Stimulated activated CD4-positive, alpha-beta T cell treated with anti-CD3 and anti-CD28 coated beads, Interleukin-12 subunit alpha, Interleukin-12 subunit beta, amount 100 ng/mL, for 4 hours (primary cell): ENCODE results near the gene CNN1.
A peak's percentile ranks its signal among the peaks of the same experiment; 100 is the strongest.

ENCODE experiments used
- DNase-seq: peaks from one replicate; pipeline ENCODE4 v3.0.0-alpha.2; 2020

CNN1 gene

DNA sequence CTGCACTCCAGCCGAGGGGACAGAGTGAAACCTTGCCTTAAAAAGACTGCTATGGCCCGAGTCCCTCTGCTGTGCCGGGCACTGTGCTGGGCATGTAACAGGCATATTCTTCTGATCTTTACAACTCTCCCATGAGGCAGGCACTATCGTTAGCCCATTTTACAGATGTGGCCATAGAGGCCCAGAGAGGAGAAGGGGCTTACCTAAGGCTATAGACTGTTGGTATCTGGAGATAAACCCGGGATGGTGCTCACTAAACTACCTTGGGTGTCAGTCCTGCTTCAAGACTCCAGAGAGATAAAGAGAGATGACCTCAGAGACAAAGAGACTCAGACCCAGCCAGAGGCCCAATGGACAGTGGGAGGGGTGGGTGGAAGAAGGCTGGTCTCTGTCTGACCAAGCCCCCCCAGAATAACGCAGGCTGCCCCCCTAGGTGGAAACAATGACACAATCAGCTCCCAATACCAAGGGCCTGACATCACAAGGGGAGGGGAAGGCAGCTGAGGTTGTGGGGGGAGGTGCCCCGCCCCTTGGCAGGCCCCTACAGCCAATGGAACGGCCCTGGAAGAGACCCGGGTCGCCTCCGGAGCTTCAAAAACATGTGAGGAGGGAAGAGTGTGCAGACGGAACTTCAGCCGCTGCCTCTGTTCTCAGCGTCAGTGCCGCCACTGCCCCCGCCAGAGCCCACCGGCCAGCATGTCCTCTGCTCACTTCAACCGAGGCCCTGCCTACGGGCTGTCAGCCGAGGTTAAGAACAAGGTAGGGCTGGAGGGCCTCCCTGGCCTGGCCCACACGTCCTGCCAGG is at the start of gene CNN1:
TSS of gene CNN1 (plus strand) at position 620 of the 805 bp plus-strand sequence. CDS start at position 697, 77 bp downstream.
- no peak for DNase-seq

DNA sequence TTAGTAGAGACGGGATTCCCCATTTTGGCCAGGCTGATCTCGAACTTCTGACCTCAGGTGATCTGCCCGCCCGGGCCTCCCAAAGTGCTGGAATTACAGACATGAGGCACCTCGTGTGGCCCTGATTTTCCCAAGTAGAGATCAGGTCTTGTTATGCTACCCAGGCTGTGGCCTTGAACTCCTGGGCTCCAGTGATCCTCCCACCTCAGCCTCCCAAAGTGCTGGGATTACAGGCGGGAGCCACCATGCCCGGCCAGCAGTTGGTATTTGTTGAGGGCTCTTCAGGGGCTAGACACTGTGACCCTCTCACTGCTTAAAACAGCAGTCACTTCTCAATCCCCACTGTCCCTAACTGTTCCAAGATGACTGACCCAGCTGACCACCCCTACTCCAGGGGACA is 49.3 kb upstream of the CNN1 start:
- no peak for DNase-seq

DNA sequence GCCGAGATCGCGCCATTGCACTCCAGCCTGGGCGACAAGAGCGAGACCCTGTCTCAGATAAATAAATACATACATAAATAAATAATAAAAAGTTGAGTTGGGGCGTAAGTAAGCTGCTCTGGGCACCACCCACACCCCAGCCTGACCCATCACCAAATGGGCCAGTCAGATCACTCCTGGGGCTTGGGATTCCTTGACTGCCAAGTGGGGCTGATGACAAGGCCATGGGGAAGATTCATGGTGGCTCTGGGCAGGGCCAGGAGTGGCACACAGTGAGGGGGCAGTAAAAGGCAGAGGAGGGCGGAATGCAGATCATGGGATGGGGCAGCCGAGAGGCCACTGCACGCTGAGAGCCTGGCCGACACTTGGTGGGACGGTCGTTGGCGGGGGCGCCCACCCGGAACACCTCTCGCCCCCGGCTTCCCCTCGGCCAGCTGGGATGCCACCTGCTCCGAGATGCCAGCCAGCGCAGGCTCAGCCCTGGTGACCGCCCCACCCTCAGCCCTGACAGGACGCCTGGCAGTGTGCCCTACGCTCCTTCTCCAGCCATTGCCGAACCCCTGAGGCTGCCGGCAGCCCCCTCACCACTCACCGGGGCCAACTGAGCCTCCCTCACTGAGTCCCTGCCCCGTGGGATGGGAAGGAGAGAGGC is 43.9 kb upstream of the CNN1 start:
- DNase-seq = no peak

DNA sequence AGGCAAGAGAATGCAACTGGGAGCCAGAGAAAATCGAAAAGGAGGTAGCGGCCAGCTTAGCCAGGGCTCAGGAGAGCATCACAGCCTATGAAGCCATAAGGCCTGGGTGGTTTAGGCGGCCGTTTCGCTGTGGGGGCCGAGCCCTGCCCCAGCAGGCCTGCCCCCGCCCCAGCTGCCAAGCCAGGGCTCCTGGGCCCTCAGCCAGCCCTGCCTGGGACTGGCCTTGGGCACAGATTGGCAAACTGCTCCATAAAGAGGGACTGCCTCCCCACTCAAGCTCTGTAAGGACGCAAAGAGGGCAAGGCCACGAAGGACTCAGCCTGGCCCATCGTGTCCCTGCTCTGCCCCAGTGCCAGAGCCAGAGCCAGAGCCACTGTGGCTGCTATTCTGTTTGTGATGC is 43.2 kb upstream of the CNN1 start:
- DNase-seq = no peak

DNA sequence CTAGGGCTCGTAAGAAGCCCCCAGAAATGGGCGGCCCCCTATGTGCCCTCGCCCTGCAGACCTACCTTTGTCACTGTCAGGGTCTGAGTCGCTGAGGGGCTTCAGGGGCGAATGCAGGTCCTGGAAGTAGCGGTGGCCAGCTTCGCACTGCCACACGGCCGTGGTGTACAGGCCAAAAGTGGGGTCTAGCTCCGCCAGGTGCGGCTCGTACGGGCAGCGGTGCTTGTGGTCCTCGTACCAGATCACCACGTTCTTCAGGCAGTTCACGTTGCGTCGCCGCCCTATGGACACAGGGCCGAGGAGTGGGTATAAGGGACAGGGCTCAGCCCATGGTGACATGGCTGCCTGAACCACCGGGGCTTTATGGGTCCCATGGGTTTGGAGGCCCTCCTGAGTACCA is 42.8 kb upstream of the CNN1 start:
- DNase-seq = no peak

DNA sequence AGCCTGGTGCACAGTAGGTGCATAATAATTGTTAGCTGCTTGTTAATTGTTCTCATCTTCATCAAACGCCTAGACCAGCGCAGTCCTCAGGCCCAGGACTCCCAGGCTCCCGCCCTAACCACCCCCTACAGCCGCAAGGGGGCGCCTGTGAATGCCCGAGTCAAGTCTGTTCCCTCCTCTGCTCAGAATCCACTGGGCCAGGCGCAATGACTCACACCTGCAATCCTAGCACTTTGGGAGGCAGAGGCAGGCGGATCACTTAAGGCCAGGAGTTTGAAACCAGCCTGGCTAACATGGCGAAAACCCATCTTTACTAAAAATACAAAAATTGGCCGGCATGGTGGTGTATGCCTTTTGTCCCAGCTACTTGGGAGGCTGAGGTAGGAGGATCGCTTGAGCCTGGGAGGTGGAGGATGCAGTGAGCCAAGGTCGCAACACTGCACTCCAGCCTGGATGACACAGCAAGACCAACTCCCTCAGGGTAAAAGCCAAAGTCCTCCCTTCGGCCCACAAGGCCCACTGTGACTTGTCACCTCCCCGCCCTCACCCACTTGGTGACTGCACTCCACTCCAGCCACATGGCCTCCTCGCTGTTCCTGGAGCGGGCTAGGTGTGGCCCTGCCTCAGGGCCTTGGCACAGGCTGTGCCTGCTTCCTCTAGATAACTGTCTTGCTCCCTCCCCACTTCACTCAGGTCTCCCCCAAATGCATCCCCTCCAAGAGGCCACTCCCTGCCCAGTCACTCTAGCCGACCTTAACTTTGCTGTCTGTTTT is 42.1 kb upstream of the CNN1 start:
- DNase-seq = peak; percentile 64

DNA sequence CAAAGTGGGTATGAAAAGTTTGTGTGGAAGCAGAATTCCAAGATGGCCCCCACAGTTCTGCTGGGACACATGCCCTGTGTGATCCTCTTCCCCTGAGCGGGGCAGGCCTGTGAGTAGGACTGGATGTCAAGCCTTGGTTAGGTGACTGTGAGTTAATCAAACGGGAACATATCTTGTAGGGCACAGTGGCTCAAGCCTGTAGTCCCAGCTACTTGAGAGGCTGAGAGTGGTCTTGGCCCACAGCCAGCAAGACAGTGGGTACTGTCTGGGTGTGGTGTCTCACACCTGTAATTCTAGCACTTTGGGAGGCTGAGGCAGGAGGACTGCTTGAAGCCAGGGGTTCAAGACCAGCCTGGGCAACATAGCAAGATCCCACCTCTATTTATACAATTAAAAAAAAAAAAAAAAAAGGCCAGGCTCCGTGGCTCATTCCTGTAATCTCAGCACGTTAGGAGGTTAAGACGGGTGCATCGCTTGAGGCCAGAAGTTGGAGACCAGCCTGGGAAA is 39.4 kb upstream of the CNN1 start:
- DNase-seq = no peak

DNA sequence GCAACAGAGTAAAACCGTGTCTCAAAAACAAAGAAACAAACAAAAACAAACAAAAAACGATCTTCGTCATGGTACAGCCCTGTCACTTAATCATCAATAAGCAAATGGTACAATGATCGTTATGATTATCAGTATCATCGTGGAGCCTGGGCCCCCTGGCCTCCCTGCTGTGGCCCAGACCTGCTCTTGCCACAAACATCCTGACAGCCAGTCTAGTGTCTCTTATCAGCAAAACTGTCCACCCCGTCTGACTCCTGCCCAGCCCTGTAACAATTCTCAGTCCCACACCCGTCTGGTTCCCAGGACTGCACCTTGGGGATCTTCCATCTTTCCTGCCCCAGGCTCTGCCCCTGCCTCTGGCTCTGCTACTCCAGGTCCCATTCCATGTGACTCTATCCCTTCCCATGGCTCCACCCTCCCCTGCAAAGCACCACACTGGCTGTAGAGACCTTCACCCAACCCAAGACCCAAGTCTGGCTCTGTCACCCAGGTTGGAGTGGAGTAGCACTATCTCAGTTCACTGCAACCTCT is 38.7 kb upstream of the CNN1 start:
- DNase-seq = no peak

DNA sequence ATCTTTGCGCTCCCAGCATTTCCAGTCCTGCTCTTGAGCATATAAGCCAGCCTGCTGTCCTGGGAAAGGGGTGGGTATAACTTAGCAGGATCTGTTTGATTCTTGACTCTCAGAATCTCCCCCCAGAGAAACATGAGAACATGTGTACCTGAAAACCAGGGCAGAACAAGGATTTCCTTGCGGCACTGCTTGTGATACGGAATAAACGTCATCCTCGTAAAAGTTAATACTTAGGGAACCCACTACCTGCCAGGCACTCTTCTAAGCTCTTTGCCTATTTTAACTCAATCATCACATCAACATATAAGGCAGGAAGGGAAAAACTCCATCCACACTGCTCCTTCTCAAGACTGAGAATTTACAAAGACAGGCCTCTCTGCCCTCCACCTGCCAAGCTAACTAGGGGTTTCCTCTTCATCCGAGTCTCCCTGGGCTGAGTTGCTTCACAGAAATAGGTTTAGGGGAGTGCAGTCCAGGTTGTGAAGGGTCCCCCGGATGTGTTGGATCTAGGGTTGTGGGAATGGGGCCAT is 34.1 kb upstream of the CNN1 start:
- no peak for DNase-seq

DNA sequence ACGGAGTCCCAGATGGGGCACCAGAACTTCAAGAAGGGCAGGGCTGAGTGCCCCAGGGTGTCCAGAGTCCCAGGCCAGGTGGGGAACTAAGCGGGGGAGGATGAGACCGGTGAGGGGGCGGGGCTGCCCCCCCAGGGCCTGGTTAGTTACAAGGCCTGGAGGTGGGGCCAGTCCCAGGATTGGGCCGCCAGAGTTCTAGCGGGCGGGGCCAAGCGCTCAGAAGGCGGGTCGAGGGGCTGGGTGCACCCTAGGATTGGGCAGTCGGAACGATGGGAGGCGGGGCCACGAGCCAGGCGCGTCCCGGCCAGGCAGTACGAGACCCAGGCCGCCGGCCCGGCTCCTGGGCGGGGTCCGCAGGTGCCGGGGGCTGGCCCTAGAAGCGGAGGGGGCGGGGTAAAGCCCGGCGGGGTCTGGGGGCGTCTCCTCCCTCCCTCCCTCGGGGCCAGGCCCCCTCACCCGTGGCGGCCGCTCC is 33.6 kb upstream of the CNN1 start:
- DNase-seq = peak; percentile 97

DNA sequence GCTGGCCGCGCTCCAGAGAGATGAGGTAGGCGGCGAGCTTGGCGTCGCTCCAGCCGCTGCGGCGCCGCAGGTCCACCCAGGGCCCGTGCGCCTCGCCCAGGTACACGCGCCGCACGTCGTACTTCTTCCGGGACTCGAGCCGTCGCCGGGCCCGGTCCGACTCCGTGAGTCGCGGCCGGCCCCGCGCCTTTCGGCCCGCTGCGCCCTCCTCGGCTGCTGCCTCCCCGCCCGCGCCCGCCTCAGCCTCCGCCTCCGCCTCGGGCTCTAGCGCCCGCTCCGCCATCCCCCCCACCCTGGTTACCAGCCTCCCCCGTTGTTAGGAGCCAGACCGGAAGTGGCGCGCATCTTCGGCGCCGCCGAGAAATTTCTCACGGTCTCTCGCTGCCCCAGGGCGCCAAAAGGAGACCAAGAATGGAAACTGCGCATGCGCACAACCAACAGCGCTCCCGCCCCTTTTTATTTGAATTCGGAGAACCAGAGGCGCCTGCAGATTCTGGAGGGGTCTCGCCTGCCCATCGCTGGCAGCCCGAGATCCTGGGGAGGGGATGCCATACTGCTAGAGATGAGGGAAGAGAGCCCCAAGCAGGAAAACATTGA is 33.0 kb upstream of the CNN1 start, which contains the start of gene ZNF653:
TSS of gene ZNF653 (minus strand) at position 336 of the 597 bp plus-strand sequence. CDS start at position 283, 53 bp downstream.
- peak; percentile 92 for DNase-seq

DNA sequence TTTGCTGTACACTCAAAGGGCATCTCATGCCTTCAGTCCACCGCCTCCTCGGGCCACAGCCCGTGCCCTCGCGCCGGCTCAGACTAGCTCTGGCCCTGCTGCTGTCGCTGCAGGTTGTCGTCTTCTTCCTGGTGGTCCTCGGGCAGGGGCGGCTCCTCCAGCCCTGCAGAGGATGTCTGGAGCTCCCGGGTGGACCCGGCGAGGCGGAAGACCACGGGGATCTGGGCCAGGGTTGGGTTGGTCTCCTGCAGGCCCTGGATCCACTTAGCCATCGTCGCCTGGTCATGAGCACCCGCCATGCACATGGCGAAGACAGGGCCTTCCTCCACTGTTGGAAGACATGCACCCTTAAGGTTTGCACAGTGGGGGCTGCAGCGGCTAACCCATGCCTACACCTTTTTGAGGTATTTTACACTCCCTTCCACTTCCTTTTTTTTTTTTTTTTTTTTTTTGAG is 32.5 kb upstream of the CNN1 start:
- DNase-seq = no peak

DNA sequence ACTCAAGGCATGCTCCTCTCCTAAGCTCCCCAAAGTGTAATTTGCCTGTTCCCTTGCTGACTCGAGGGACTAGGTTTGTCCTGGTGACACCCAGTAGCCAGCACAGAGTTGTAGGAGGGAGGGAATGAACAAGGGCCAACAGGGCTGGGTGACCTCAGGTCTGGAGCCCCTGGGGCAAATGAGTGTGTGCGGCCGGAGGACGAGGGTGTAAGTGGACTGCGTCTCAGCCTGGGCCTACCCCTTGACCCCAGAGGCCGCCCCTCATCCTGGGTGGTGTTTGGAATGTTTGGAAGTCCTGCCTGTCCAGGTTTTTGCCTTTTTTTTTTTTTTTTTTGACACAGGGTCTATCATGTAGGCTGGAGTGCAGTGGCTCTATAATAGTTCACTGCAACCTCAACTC is 31.7 kb upstream of the CNN1 start:
- no peak for DNase-seq

DNA sequence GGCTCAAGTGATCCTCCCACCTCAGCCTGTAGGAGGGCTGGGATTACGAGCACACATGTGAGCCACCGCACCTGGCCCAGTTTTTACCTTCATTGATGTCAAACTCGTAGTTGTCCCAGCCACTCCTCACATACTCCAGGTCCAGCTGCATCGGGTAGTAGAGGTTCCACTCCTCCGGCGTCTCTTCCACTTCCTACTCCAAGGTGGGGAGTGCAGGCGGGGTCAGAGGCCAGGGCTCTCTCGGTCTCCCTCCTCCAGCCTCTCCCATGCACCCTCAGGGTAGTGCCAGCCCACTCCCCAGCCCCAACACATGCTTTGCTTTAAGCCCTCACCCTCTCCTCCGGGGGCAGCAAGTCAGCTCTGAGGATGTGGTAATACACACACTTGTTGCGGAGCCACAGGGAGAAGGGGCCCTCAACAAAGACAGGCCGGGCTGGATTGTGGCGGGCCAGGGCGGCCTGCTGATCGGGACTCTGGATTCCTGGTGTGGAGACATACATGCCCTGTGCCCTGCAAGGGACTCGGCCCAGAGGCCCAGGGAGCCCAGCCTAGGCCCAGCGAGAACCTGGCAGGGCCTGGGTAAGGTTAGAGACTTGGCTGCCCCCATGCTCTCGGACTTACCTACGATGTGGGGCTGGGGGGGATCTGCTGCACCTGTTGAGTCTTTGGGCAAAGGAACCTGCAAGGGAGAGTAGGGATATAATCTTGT is 31.1 kb upstream of the CNN1 start:
- no peak for DNase-seq

DNA sequence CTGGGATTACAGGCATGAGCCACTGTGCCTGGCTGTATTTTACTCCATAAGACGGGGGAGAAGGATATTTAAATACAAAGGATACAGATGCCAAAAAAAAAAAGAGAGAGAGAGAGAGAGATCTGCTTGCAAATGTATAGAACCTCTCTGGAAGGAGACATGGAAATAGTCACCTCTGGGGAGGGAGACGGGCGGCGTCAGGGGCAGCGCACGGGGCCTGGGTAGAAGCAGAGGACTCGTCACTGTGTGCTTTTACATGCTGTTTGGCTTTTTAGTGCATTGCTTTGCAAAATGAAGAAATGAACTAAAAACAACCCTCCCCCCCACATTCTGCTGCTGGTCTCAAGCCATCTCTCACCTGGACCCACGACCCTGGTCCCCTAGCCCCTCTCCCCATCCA is 28.2 kb upstream of the CNN1 start:
- no peak for DNase-seq

DNA sequence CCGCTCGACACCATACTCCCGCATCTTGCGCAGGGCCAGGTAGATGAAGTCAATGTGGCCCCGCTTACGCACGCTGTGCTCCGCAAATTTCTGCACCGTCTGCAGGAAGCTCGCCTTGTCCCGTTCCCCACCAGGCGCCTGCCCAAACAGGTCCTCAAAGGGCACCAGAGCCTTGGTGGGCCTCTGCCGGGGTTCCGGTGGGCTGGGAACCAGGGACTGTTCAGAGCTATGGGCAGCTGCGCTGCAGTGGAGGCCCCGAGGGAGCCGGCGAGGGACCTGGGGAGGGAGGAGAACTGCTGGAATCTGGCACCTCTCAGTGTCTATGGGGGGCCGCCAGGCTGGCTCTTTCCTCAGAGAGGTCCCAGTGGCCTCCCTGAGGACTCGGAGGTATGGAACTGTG is 24.7 kb upstream of the CNN1 start:
- no peak for DNase-seq

DNA sequence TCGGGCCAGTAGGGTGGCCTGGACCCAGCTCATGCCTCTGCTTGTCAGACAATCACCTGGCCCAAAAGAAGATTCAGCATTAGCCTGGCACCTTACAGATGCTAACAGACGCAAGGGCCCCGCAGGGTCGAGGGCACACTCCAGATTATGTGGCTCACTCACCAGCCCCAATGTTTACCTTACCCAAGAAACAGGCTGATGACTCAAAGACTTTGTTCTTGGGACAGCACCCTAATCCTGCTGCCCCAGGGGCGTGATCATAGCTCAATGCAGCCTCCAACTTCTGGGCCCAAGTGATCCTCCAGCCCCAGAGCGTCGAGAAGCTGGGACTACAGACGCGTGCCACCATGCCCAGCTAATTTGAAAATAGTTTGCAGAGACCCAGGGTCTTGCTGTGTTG is 19.5 kb upstream of the CNN1 start:
- no peak for DNase-seq

DNA sequence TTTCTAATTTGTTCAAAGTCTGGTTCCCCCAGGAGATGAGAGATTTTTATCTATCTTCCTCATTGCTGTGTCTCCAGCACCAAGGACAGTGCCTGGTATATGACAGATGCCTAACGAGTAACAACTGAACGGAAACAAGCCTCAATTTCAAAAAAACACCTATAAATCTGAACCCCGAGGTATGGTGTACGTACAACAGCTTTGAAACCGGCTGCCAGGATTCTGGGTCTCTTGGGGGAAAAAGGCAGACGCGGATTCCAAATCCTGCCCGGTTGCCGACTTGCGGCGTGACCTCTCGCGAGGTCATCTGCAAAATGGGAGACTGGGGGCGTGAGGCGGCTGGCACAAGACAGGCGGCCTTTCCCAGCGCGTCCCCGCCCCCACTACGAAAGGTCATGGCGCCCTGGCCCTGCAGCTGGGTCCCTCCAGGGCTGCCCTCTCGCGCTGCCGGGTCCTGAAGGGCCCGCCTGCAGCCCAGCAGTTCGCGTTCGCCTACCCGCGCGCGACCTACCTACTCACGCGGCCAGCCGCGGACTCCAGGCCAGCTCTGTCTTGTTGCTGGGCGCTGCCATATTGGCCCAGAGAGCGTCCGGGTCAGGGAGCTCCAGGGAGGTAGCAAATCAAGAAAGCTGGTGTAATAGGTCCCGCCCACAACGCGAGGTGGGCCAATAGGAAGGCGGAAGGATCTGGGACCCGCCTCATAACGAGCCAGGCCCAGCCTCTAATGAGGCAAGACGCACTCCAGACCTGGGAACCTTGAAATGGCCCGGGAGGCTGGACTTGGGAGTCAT is 9.9 kb upstream of the CNN1 start, which contains the start of gene ECSIT:
TSS of gene ECSIT (minus strand) at position 584 of the 791 bp plus-strand sequence. CDS start 9,964 bp downstream, outside the sequence.
- DNase-seq = peak; percentile 90

DNA sequence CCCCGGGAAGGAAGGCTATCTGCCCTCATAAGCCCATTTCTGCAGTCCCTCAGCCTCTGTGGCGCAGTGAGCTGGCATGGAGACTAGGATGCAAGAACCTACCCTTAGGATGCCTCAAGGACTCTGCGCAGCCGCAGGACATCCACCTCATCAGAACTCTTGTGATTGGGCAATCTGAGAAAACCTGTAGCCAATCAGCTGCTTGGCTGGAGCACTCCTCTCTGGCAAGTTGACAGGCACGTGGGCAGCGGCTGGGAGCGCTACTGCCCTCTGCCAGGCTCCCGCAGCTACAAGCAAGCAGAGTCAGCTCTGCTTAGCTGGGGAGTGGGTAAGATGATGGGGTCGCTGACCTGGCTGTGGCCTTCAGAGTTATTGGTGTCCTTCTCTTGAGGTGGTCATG is 8.2 kb upstream of the CNN1 start:
- DNase-seq = peak; percentile 40

DNA sequence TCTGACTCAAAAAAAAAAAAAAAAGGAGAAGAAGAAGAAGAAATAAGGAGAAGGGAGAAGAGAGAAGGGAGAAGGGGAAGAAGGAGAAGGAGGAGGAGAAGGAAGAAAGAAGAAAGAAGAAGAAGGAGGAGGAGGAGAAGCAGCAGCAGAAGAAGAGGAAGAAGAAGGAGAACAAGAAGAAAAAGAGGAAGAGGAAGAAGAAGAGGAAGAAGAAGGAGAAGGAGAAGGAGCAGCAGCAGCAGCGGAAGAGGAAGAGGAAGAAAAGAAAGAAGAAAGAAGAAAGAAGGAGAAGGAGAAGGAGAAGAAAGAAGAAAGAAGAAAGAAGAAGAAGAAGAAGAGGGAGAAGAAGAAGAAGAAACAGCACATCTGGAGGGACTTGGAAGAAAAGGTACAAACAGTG is 4.1 kb upstream of the CNN1 start:
- no peak for DNase-seq

DNA sequence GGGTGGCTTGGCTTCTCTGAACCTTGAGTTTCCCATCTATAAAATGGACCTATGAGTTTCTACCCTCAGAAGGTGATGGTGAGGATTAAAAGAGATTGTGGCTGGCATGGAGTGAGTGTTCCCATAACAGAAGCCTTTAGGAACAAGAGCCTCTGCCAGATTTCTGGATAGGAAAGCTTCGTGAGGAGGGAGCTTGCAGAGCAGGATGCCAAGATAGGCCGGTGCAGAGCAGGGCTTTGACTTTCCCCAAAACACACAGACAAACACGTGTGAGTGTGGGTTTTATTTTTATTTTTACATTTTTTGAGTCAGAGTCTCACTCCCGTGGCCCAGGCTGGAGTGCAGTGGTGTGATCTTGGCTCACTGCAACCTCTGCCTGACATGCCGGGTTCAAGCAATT is 3.7 kb upstream of the CNN1 start:
- no peak for DNase-seq
